Cardiac fibroblast (primary cell): ENCODE measurements around the gene SH3BP5.
"Not testable (repeated sequence)": the region's sequence is repeated elsewhere in the genome, so short reads cannot be mapped to it uniquely, and the experiment has no call there.

Experiments used
- DNase-seq, 2 donors: peaks; one replicate each; pipeline versions ENCODE4 v3.0.0 to v3.0.0-alpha.2; 2010; ENCODE audit warnings: low read depth in 2 of 2
- H3K4me3 ChIP-seq, 2 donors: replicated peaks in 1 of 2; 1 replicate in 1 of 2; 2 replicates in 1 of 2; pipeline ENCODE4 v1.5.1; 2011; ENCODE audit warnings: low read depth in 2 of 2, low read length in 2 of 2, mild to moderate bottlenecking in 2 of 2, moderate library complexity in 1 of 2
- CTCF ChIP-seq: IDR thresholded peaks from one replicate; pipeline ENCODE4 v1.5.1; 2011; ENCODE audit warnings: low read depth, mild to moderate bottlenecking, low read length, inconsistent platforms

SH3BP5 gene

GRCh38 chr3:15356176-15356575, 23.8 kb upstream of the SH3BP5 start:
- no peak overlapping the region for H3K4me3 ChIP-seq
- DNase-seq = no peak
- TF ChIP-seq CTCF = no peak

GRCh38 chr3:15355086-15355485, 22.7 kb upstream of the SH3BP5 start:
- TF ChIP-seq CTCF = no peak
- no peak overlapping the region for H3K4me3 ChIP-seq
- no peak for DNase-seq

- H3K4me3 ChIP-seq = no peak overlapping the region
- no peak for TF ChIP-seq CTCF
- no peak for DNase-seq
Observed at GRCh38 chr3:15354485-15354884, 22.1 kb upstream of the SH3BP5 start.

- no peak for TF ChIP-seq CTCF
- H3K4me3 ChIP-seq = no peak overlapping the region
Observed at GRCh38 chr3:15350141-15350540, 17.8 kb upstream of the SH3BP5 start.

GRCh38 chr3:15349438-15349837, 17.1 kb upstream of the SH3BP5 start:
- not testable (repeated sequence) for H3K4me3 ChIP-seq, DNase-seq

More at GRCh38 chr3:15350141-15350540, 17.8 kb upstream of the SH3BP5 start:
- no peak for DNase-seq

GRCh38 chr3:15348246-15348645, 15.9 kb upstream of the SH3BP5 start:
- H3K4me3 ChIP-seq = no peak overlapping the region
- no peak for TF ChIP-seq CTCF
- DNase-seq = no peak

GRCh38 chr3:15347737-15348110, 15.3 kb upstream of the SH3BP5 start:
- no peak for TF ChIP-seq CTCF
- DNase-seq = no peak
- no peak overlapping the region for H3K4me3 ChIP-seq
